ENCODE results near the gene RMDN2.

- no peak for TF ChIP-seq CTCF (IDR thresholded peaks at IDR 0.05)
- no peak for TF ChIP-seq POLR2A (IDR thresholded peaks at IDR 0.05)
Observed at GRCh38 chr2:37997629-37998028, 72.5 kb downstream of the RMDN2 start.

Measured in thyroid gland (tissue), 4 donors.